ENCODE data around the gene ALK. TPM values are rescaled to one million over a fixed set of nuclear protein-coding genes. Genes with fewer than 3 reads are reported as not detected.
A peak's percentile ranks its signal among the peaks of the same experiment; 100 is the strongest.

ALK gene
- total RNA-seq, 1 donor from 2014 or later, result under 0.01 TPM

- no peak overlapping the region for H3K4me3 ChIP-seq (ENCODE audit: low read depth, low read length)
- TF ChIP-seq, protein P1, sequence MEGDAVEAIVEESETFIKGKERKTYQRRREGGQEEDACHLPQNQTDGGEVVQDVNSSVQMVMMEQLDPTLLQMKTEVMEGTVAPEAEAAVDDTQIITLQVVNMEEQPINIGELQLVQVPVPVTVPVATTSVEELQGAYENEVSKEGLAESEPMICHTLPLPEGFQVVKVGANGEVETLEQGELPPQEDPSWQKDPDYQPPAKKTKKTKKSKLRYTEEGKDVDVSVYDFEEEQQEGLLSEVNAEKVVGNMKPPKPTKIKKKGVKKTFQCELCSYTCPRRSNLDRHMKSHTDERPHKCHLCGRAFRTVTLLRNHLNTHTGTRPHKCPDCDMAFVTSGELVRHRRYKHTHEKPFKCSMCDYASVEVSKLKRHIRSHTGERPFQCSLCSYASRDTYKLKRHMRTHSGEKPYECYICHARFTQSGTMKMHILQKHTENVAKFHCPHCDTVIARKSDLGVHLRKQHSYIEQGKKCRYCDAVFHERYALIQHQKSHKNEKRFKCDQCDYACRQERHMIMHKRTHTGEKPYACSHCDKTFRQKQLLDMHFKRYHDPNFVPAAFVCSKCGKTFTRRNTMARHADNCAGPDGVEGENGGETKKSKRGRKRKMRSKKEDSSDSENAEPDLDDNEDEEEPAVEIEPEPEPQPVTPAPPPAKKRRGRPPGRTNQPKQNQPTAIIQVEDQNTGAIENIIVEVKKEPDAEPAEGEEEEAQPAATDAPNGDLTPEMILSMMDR (conservative IDR thresholded peaks at IDR 0.05; ENCODE audit: low read depth, low read length), result no peak
- no peak for DNase-seq (ENCODE audit: low read depth)
Measured at GRCh38 chr2:29305762-29306161, 615.6 kb downstream of the ALK start.

DNA sequence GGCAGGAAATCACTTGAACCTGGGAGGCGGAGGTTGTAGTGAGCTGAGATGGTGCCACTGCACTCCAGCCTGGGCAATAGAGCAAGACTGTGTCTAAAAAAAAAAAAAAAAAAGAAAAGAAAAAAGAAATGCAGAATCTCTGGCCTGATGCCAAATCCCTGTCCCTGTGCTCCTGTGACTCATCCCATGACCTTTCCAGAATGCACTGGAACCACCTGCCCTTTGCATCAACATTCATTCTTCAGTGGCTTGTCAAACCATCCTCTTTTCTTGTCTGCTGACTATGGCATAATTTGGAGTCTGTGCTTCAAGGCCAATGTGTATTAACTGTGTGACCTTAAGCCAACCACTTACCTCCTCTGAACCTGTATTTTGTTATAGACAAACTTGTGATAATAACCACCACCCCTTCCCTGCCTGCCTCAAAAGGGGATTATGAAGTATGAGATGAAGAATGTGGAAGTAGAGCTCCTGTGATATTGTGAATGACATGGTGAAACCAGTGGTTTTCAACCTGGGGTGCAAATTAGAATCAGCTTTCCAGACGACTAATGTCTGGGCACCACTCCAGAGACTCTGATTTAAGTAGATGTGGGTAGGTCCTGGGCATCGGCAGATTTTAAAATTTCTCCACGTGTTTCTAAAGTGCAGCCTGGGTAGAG, 616.9 kb downstream of the ALK start:
- peak; percentile 56 for DNase-seq (ENCODE audit: low read depth)
- TF ChIP-seq, protein P1 (conservative IDR thresholded peaks at IDR 0.05; ENCODE audit: low read depth, low read length), result no peak
- H3K4me3 ChIP-seq (ENCODE audit: low read depth, low read length), result no peak overlapping the region

GRCh38 chr2:29296585-29296984, 624.8 kb downstream of the ALK start:
- TF ChIP-seq, protein P1 (conservative IDR thresholded peaks at IDR 0.05; ENCODE audit: low read depth, low read length), result no peak
- no peak for DNase-seq (ENCODE audit: low read depth)
- no peak overlapping the region for H3K4me3 ChIP-seq (ENCODE audit: low read depth, low read length)

DNA sequence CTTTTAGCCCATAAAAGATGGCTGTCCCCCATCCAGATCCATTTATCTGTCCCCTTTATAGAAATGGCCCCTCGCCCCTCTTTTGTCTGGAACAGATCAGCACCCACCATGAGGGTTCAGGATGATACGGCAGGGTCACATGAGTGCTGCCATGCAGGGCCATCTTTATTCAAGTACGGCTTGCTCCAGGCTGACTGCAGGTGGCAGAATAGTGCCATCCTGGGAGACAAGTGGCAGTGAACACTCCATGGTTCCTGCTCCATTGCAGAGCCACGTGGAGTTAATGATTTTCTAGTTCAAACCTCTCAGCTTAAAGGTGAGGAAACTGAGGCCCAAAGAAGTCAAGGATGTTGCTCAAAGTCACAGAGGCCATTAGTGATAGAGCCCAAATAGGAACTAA, 625.5 kb downstream of the ALK start:
- no peak overlapping the region for H3K4me3 ChIP-seq (ENCODE audit: low read depth, low read length)
- DNase-seq (ENCODE audit: low read depth), result no peak
- TF ChIP-seq, protein P1 (conservative IDR thresholded peaks at IDR 0.05; ENCODE audit: low read depth, low read length), result peak; percentile 75

DNA sequence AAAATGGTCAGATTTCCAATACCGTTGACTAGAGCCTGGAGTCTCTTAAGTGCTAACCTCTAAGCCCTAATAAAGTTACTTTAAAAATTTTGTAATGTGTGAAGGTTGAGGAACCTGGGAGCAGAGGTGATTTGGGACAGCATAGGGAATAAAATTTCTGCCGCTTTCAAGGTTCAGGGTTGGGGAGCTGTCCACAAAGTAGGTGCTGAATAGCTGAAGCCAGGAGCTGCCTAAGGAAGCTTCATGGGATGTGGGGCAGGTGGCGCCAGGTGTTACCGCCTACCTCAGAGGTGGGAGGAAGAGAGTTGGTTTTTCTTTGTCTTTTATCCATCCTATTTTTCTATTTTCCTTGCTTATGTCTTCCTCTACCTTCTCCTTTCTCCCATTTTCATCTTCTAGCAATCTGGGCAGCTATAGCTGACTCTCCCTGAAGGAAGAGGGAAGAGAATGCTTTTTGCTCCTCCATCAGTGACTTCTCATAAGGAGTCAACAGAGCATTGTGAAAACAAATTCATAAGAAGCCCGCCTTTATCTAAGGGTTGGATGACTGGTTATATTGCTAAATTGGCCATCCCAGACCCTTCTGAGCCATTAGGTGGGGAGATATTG, 627.5 kb downstream of the ALK start:
- TF ChIP-seq, protein P1 (conservative IDR thresholded peaks at IDR 0.05; ENCODE audit: low read depth, low read length), result peak; percentile 2
- no peak overlapping the region for H3K4me3 ChIP-seq (ENCODE audit: low read depth, low read length)
- no peak for DNase-seq (ENCODE audit: low read depth)

GRCh38 chr2:29290293-29291047, 630.9 kb downstream of the ALK start:
- DNase-seq (ENCODE audit: low read depth), result no peak
- TF ChIP-seq, protein P1 (conservative IDR thresholded peaks at IDR 0.05; ENCODE audit: low read depth, low read length), result no peak
- H3K4me3 ChIP-seq (ENCODE audit: low read depth, low read length), result no peak overlapping the region
